ENCODE results near the gene NR4A3. TPM values are rescaled to one million over a fixed set of nuclear protein-coding genes. Genes with fewer than 3 reads are reported as not detected.
"Not testable (repeated sequence)": the region's sequence is repeated elsewhere in the genome, so short reads cannot be mapped to it uniquely, and the experiment has no call there.

NR4A3 gene
- total and polyA plus RNA-seq, 2 experiments from 2014 or later = 0.10 to 0.17 TPM

- H3K36me3 ChIP-seq (ENCODE audit: insufficient read depth); H4K20me1 ChIP-seq (replicated peaks; ENCODE audit: insufficient read depth); H3K4me3 ChIP-seq; H3K79me2 ChIP-seq (replicated peaks; ENCODE audit: insufficient read depth); H3K36me3 Mint-ChIP-seq (ENCODE audit: low read depth); H2AFZ ChIP-seq; H3K4me2 ChIP-seq; H3K4me3 Mint-ChIP-seq; DNase-seq (ENCODE audit: low spot score); ATAC-seq; H3K27ac Mint-ChIP-seq; H3K27me3 ChIP-seq (ENCODE audit: insufficient read depth); H3K27ac ChIP-seq (ENCODE audit: low read depth); H3F3A ChIP-seq (replicated peaks; ENCODE audit: low read depth); H3K9me2 ChIP-seq (ENCODE audit: insufficient read depth); H3K27me3 Mint-ChIP-seq (ENCODE audit: insufficient read depth, low read depth, poor library complexity); H3K9me3 Mint-ChIP-seq: not testable (repeated sequence)
- H3K4me1 ChIP-seq (ENCODE audit: insufficient read depth) = peaks cover 32% of the 10 kb centered on the region
- peaks cover 37% of the 10 kb centered on the region for H3K4me1 Mint-ChIP-seq
Measured at GRCh38 chr9:99782349-99782748, 39.3 kb upstream of the NR4A3 start.

GRCh38 chr9:99782962-99783718, 38.5 kb upstream of the NR4A3 start:
- Mint-ChIP-seq H3K27ac (0 out of 2 replicates have a peak overlapping the region, but pooled peaks have one; percentile 10), H3K4me1 (peaks cover 37% of the 10 kb centered on the region), H3K36me3 (ENCODE audit: low read depth) (no peaks in the 10 kb centered on the region), H3K27me3 (ENCODE audit: insufficient read depth, low read depth, poor library complexity) (no peaks in the 10 kb centered on the region), H3K9me3 (no peaks in the 10 kb centered on the region), H3K4me3 (no peak overlapping the region)
- TF ChIP-seq JUNB (IDR thresholded peaks at IDR 0.05; ENCODE audit: unreplicated experiment) = no peak
- TF ChIP-seq CTCF (conservative IDR thresholded peaks at IDR 0.05; ENCODE audit: low read depth in 2 of 2) = no peak
- no peak for TF ChIP-seq STAT1 (IDR thresholded peaks at IDR 0.05; ENCODE audit: unreplicated experiment)
- no peak for TF ChIP-seq ZNF114 (CRISPR knock-in tag; IDR thresholded peaks at IDR 0.05)
- no peak for TF ChIP-seq CREB1 (CRISPR knock-in tag; IDR thresholded peaks at IDR 0.05; ENCODE audit: low read depth)
- no peaks in the 10 kb centered on the region for H3K27me3 ChIP-seq (ENCODE audit: insufficient read depth)
- H3K4me2 ChIP-seq = peak overlapping the region; percentile 42
- H3F3A ChIP-seq (replicated peaks; ENCODE audit: low read depth) = no peaks in the 10 kb centered on the region
- no peak overlapping the region for H2AFZ ChIP-seq
- peak overlapping the region; percentile 20; the same call in 1 of the 2 replicates for H3K4me3 ChIP-seq
- peaks cover 32% of the 10 kb centered on the region for H3K4me1 ChIP-seq (ENCODE audit: insufficient read depth)
- H3K79me2 ChIP-seq (replicated peaks; ENCODE audit: insufficient read depth) = no peaks in the 10 kb centered on the region
- H3K27ac ChIP-seq (ENCODE audit: low read depth) = no peak overlapping the region
- ATAC-seq (no peak), DNase-seq (ENCODE audit: low spot score) (no peak)
- no peaks in the 10 kb centered on the region for H3K36me3 ChIP-seq (ENCODE audit: insufficient read depth)
- no peaks in the 10 kb centered on the region for H4K20me1 ChIP-seq (replicated peaks; ENCODE audit: insufficient read depth)
- no peaks in the 10 kb centered on the region for H3K9me2 ChIP-seq (ENCODE audit: insufficient read depth)

GRCh38 chr9:99783799-99784198, 37.9 kb upstream of the NR4A3 start:
- Mint-ChIP-seq H3K27me3 (ENCODE audit: insufficient read depth, low read depth, poor library complexity) (no peaks in the 10 kb centered on the region), H3K9me3 (no peaks in the 10 kb centered on the region), H3K36me3 (ENCODE audit: low read depth) (no peaks in the 10 kb centered on the region), H3K4me1 (peaks cover 37% of the 10 kb centered on the region), H3K27ac (no peak overlapping the region), H3K4me3 (peak overlapping the region; percentile 14; the same call in 1 of the 3 replicates)
- H3K27ac ChIP-seq (ENCODE audit: low read depth) = no peak overlapping the region
- no peaks in the 10 kb centered on the region for H3K27me3 ChIP-seq (ENCODE audit: insufficient read depth)
- no peaks in the 10 kb centered on the region for H4K20me1 ChIP-seq (replicated peaks; ENCODE audit: insufficient read depth)
- peaks cover 32% of the 10 kb centered on the region for H3K4me1 ChIP-seq (ENCODE audit: insufficient read depth)
- no peaks in the 10 kb centered on the region for H3F3A ChIP-seq (replicated peaks; ENCODE audit: low read depth)
- H3K36me3 ChIP-seq (ENCODE audit: insufficient read depth) = no peaks in the 10 kb centered on the region
- no peak overlapping the region for H2AFZ ChIP-seq
- ATAC-seq = peak; percentile 84
- no peaks in the 10 kb centered on the region for H3K79me2 ChIP-seq (replicated peaks; ENCODE audit: insufficient read depth)
- peak overlapping the region; percentile 42 for H3K4me2 ChIP-seq
- H3K9me2 ChIP-seq (ENCODE audit: insufficient read depth) = no peaks in the 10 kb centered on the region
- peak overlapping the region; percentile 20; the same call in 1 of the 2 replicates for H3K4me3 ChIP-seq
- peak; percentile 31 for DNase-seq (ENCODE audit: low spot score)
- TF ChIP-seq EZH2phosphoT487 (IDR thresholded peaks at IDR 0.05; ENCODE audit: unreplicated experiment) (no peak), STAT1 (IDR thresholded peaks at IDR 0.05; ENCODE audit: unreplicated experiment) (no peak), ZNF462 (CRISPR knock-in tag; IDR thresholded peaks at IDR 0.05) (no peak), CREB1 (CRISPR knock-in tag; IDR thresholded peaks at IDR 0.05; ENCODE audit: low read depth) (no peak), POLR2AphosphoS5 (IDR thresholded peaks at IDR 0.05; ENCODE audit: low read depth) (no peak)

Data from GM23338 (cell line).